ENCODE data around the gene DPCD. TPM values are rescaled to one million over a fixed set of nuclear protein-coding genes. Genes with fewer than 3 reads are reported as not detected.

The DPCD gene
- total and polyA plus RNA-seq, 2 experiments from 2014 or later, result 22.5 to 38.1 TPM

- H3K4me2 ChIP-seq, result peak overlapping the region; percentile 77; the same call in 1 of the 2 replicates
- no peak for ATAC-seq
- TF ChIP-seq STAT1 (IDR thresholded peaks at IDR 0.05; ENCODE audit: unreplicated experiment) (no peak), ZNF331 (CRISPR knock-in tag; IDR thresholded peaks at IDR 0.05; ENCODE audit: low read depth) (no peak), CTCF (conservative IDR thresholded peaks at IDR 0.05; ENCODE audit: low read depth in 2 of 2) (no peak), ZNF462 (CRISPR knock-in tag; IDR thresholded peaks at IDR 0.05) (no peak), CREB1 (CRISPR knock-in tag; IDR thresholded peaks at IDR 0.05; ENCODE audit: low read depth) (no peak)
- Mint-ChIP-seq H3K27me3 (ENCODE audit: insufficient read depth, low read depth, poor library complexity) (peaks cover 50% of the 10 kb centered on the region), H3K4me1 (peaks cover 21% of the 10 kb centered on the region), H3K27ac (no peak overlapping the region), H3K36me3 (ENCODE audit: low read depth) (no peaks in the 10 kb centered on the region; the same call in 2 of the 3 replicates), H3K9me3 (no peaks in the 10 kb centered on the region), H3K4me3 (no peak overlapping the region; the same call in 1 of the 3 replicates)
- H3K27me3 ChIP-seq (ENCODE audit: insufficient read depth), result peaks cover 65% of the 10 kb centered on the region
- H3K4me3 ChIP-seq, result 0 out of 2 replicates have a peak overlapping the region, but pooled peaks have one; percentile 49
- no peaks in the 10 kb centered on the region for H3K9me2 ChIP-seq (ENCODE audit: insufficient read depth)
- no peaks in the 10 kb centered on the region for H3K79me2 ChIP-seq (replicated peaks; ENCODE audit: insufficient read depth)
- no peak overlapping the region for H3K27ac ChIP-seq (ENCODE audit: low read depth)
- H3K4me1 ChIP-seq (ENCODE audit: insufficient read depth), result peaks cover 11% of the 10 kb centered on the region; the same call in 1 of the 2 replicates
- H2AFZ ChIP-seq, result no peak overlapping the region
- H3F3A ChIP-seq (replicated peaks; ENCODE audit: low read depth), result peaks cover 6% of the 10 kb centered on the region; the same call in 1 of the 2 replicates
- no peaks in the 10 kb centered on the region; the same call in 1 of the 2 replicates for H3K36me3 ChIP-seq (ENCODE audit: insufficient read depth)
- peak; percentile 26 for DNase-seq (ENCODE audit: low spot score)
- no peaks in the 10 kb centered on the region for H4K20me1 ChIP-seq (replicated peaks; ENCODE audit: insufficient read depth)
These were observed 20.7 kb upstream of the DPCD start for GRCh38 chr10:101567165-101568006.

Data from GM23338 (cell line).